Ovary (tissue), 9 donors: ENCODE results near the gene TMEM88. TPM values are rescaled to one million over a fixed set of nuclear protein-coding genes. Genes with fewer than 3 reads are reported as not detected.

Experiments
- DNase-seq, 5 donors: peaks; one replicate each; pipeline ENCODE4 v3.0.0-alpha.2; 2019 to 2020
- H3K27ac ChIP-seq, 2 donors: fragments of 200-600 bp; one replicate each; pipeline versions ENCODE4 v1.5.1 to v1.8.0; 2019 to 2022
- H3K27me3 ChIP-seq: fragments of 200-600 bp; one replicate; pipeline ENCODE4 v1.8.0; 2022
- H3K36me3 ChIP-seq: fragments of 200-600 bp; sonication (generic); one replicate; pipeline ENCODE4 v1.5.1; 2019
- H3K4me1 ChIP-seq: one replicate; pipeline ENCODE4 v1.8.1; 2013; ENCODE audit warnings: mild to moderate bottlenecking, moderate library complexity; ENCODE audit not compliant: insufficient read depth
- H3K4me3 ChIP-seq: fragments of 200-600 bp; sonication (generic); one replicate; pipeline ENCODE4 v1.5.1; 2017
- H3K9me3 ChIP-seq, 2 donors: fragments of 200-600 bp in 1 of 2; sonication (generic) in 1 of 2; one replicate each; pipeline versions ENCODE4 v1.5.1 to v1.8.1; 2013 to 2019; ENCODE audit warnings: mild to moderate bottlenecking in 1 of 2, moderate library complexity in 1 of 2
- CTCF ChIP-seq, 3 donors: fragments of 450-650 bp in 2 of 3; fragments of 200-600 bp in 1 of 3; IDR thresholded peaks; one replicate each; pipeline versions ENCODE4 v1.5.1 to v1.8.0; 2016 to 2022; ENCODE audit warnings: antibody characterized with exemption in 3 of 3, mild to moderate bottlenecking in 1 of 3
- EP300 ChIP-seq: sonication (generic); formaldehyde crosslinking; IDR thresholded peaks from one replicate; pipeline ENCODE4 v1.6.1; 2017; ENCODE audit warnings: antibody characterized with exemption
- POLR2A ChIP-seq: fragments of 450-650 bp; IDR thresholded peaks from one replicate; pipeline ENCODE4 v1.6.1; 2017; ENCODE audit warnings: antibody characterized with exemption, mild to moderate bottlenecking, moderate library complexity
- WGBS, 3 donors: extraction: QIAGEN DNeasy Blood & Tissue Kit in 1 of 3; methylation state at CpG; one replicate each; pipeline versions ENCODE4 v1.1.5 to v1.1.7; 2013 to 2017; 5-methylcytosine and 5-hydroxymethylcytosine counted together
- intact Hi-C, 4 donors: fragments of 100-400 bp; cut with DNase I; formaldehyde crosslinking; loops; one replicate each; pipeline versions ENCODE4 v1.11.0 to v1.15.1; 2022 to 2023
- polyA plus RNA-seq, 2 donors: library from polyadenylated mRNA; stranded (reverse); fragments of 200-250 nt in 1 of 2; fragments of 350-450 nt in 1 of 2; fragmentation: Illumina TruSeq in 1 of 2; extraction: RNeasy Lipid Tissue Mini Kit (QIAGEN cat#74804) in 1 of 2; gene quantifications; one replicate each; pipeline ENCODE4 v1.2.3, GENCODE V29; 2013 to 2014
- total RNA-seq, 7 donors: library from RNA; depleted of rRNA in 2 of 7; stranded (reverse); fragments of >200 nt in 2 of 7; fragmentation: NEBNext Ultra II Directional in 3 of 7; extraction: Animal tissue kit (Norgen Biotek cat#: 25700) in 3 of 7; gene quantifications; one replicate each; pipeline versions ENCODE4 v1.1.0 to v1.2.4, GENCODE V29; 2016 to 2023
- donor health status: DM: no; HTN: no; CAD: no; lungs with moderate emphysema.
- donor health status: DM: no; HTN: no; CAD: no.
- donor health status: Bipolar disorder and iron deficiency.
- donor health status: DM: yes; HTN: yes; CAD: no.
- donor health status: DM: no; HTN: no; CAD: no.
- donor health status: DM: yes; HTN: yes; CAD: no.

Gene TMEM88
- total and polyA plus RNA-seq, 9 donors, result 2.1 to 17.8 (median 8.2) TPM

DNA sequence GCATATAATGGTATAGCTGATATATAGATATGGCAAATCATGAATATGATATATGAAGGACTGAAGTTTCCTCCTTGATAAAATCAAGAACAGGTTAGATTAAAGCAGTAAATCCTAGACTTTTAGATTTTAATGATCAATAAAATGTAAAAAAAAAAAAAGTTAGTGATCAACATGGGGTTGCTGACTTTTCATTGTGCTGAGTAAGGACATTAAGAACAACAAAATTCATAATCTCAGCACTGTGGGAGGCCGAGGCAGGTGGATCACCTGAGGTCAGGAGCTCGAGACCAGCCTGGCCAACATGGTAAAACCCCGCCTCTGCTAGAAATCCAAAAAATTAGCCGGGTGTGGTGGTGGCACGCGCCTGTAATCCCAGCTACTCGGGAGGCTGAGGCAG lies 23.4 kb downstream of the TMEM88 start:
- Histone ChIP-seq H3K36me3 (no peaks in the 10 kb centered on the region), H3K9me3 (no peaks in the 10 kb centered on the region), H3K27ac (no peak overlapping the region), H3K4me3 (no peak overlapping the region), H3K4me1 (no peaks in the 10 kb centered on the region), H3K27me3 (no peaks in the 10 kb centered on the region)
- no peak for TF ChIP-seq EP300
- no peak for TF ChIP-seq POLR2A
- no peak for TF ChIP-seq CTCF (IDR thresholded peaks at IDR 0.05)
- no peak for DNase-seq
- intact Hi-C loops, result no loop called here
- WGBS, 3 donors, result 92 to 98% (median 94%) methylated on average over 7 of the region's 7 CpGs

DNA sequence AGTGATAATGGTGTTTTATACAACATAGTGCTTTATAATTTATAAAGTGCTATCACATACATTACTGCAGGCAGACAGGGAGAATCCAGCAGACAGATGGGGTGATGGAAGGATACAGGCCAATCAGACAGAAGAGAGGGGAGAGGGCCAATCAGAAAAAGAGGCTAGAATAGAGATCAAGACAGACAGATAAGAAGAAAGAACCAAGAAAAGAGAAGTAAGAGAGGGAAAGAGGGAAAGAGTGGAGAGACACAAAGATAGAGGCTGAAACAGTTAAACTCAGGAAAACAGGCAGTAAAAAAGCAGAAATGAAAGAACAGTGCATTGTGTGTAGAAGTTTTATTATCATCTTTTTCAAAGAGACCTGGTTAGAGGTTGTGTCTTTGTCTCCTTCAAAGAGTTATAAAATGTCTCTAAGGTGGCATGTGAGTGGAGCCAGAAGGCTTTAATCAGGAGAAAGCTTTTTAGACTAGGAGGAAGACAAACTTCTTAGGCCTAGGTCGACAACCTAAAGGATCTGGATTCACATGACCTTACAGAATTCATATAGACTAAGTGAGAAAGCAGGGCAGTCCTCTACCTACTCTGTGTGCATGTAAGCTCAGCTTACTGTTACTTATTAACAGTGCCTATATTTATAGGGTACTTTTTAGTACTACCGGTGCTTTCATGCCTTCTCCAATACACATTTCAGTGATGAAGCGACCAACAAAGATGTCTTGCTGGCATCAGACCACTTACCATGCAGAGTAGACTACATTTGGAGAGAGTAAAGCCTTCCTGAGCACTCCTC lies 25.4 kb downstream of the TMEM88 start:
- Histone ChIP-seq H3K4me3 (no peak overlapping the region), H3K4me1 (no peaks in the 10 kb centered on the region), H3K36me3 (no peaks in the 10 kb centered on the region), H3K27ac (no peak overlapping the region), H3K9me3 (no peaks in the 10 kb centered on the region), H3K27me3 (no peaks in the 10 kb centered on the region)
- TF ChIP-seq CTCF (IDR thresholded peaks at IDR 0.05) (no peak), EP300 (no peak), POLR2A (no peak)
- no peak for DNase-seq
- intact Hi-C loops, result no loop called here
- 78 to 83% (median 82%) methylated on average over 3 of the region's 3 CpGs for WGBS, 3 donors

GRCh38 chr17:7881276-7882054 lies 26.6 kb downstream of the TMEM88 start:
- TF ChIP-seq CTCF (IDR thresholded peaks at IDR 0.05) (no peak), POLR2A (no peak), EP300 (no peak)
- H3K27ac ChIP-seq, result no peak overlapping the region
- no peak for DNase-seq

DNA sequence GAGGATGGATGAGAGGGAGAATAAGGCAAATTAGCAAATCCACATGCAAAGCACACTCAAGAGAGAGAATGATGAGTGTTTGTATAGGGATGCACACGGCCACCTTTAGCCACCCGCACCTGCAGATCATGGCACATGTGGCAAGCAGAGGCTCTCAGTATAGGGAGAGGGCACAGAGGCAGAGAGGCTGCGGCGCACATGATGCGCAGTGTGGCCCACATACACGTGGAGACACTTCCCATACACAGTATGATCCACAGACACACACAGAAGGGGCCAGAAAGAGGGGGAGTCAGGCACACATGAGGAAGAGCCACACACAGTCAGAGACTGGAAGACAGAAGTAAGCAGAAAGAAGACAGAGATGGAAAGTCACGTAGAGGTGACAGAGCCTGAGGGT lies 27.2 kb downstream of the TMEM88 start:
- TF ChIP-seq CTCF (IDR thresholded peaks at IDR 0.05), result no peak
- TF ChIP-seq EP300, result no peak
- no peak for TF ChIP-seq POLR2A
- H3K4me1 ChIP-seq, result no peaks in the 10 kb centered on the region
- WGBS, 3 donors, result 72 to 75% (median 74%) methylated on average over 7 of the region's 7 CpGs
- no peaks in the 10 kb centered on the region for H3K36me3 ChIP-seq
- H3K27me3 ChIP-seq, result no peaks in the 10 kb centered on the region
- H3K9me3 ChIP-seq, result no peaks in the 10 kb centered on the region
- H3K4me3 ChIP-seq, result no peak overlapping the region
- intact Hi-C loops, result no loop called here
- DNase-seq, result no peak
- H3K27ac ChIP-seq, result no peak overlapping the region

More at GRCh38 chr17:7881276-7882054, 26.6 kb downstream of the TMEM88 start:
- intact Hi-C loops, result no loop called here
- H3K27me3 ChIP-seq, result no peaks in the 10 kb centered on the region
- H3K9me3 ChIP-seq, result no peaks in the 10 kb centered on the region
- H3K36me3 ChIP-seq, result no peaks in the 10 kb centered on the region
- H3K4me1 ChIP-seq, result no peaks in the 10 kb centered on the region
- WGBS, 3 donors, result 51 to 56% (median 56%) methylated on average over 7 of the region's 7 CpGs
- H3K4me3 ChIP-seq, result no peak overlapping the region
